ENCODE results near the gene SLC25A24.
"Not testable (repeated sequence)": the region's sequence is repeated elsewhere in the genome, so short reads cannot be mapped to it uniquely, and the experiment has no call there.

DNA sequence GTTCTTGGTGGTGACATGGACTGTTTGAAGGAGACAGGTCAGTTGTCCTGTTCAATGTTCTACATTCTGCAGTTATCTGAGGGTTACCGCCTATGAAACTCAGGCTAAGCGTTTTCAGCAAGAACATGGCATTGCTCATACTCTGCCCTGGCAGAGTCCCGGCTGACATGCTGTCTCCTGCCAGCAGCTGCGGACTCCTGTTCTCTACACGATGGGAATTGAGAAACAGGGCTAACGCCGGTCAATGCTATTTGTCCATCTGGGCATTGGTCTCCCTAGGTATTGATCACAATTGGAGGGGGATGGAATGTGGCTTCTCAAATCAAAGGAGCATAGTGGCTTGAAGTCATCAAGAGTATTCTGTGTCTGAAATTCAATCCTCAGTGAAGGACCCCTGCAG is 23.1 kb upstream of the SLC25A24 start:
- not testable (repeated sequence) for TF ChIP-seq YY1 (IDR thresholded peaks at IDR 0.05; ENCODE audit: insufficient read depth, insufficient read length); ZNF274 (IDR thresholded peaks at IDR 0.05; ENCODE audit: low read depth, low read length)

All from NT2/D1 (cell line).